K562 (cell line): ENCODE results near the gene UBXN10.

Source experiments
- CTCF ChIP-seq, 3 experiments: IDR thresholded peaks in 2 of 3; conservative IDR thresholded peaks in 1 of 3; 2 replicates each; pipeline ENCODE4 v1.5.1; 2011 to 2012; ENCODE audit warnings: low read length in 3 of 3, mild to moderate bottlenecking in 3 of 3, control low read depth in 2 of 3, improper control_type of control experiment in 1 of 3, inconsistent platforms in 1 of 3, low read depth in 1 of 3, mixed read lengths in 1 of 3, moderate library complexity in 1 of 3; ENCODE audit not compliant: insufficient read depth in 2 of 3
- EHMT2 ChIP-seq: fragments of 450-650 bp; IDR thresholded peaks from 2 replicates; pipeline ENCODE4 v1.6.1; 2018; ENCODE audit warnings: antibody characterized with exemption
- JUNB ChIP-seq: fragments of 450-650 bp; formaldehyde crosslinking; conservative IDR thresholded peaks from 2 replicates; pipeline ENCODE4 v1.4.0; 2020; ENCODE audit warnings: mild to moderate bottlenecking
- NR2C2 ChIP-seq, 2 experiments: fragments of 200-800 bp in 1 of 2; sonication (Bioruptor generic) in 1 of 2; sonication (generic) in 1 of 2; formaldehyde crosslinking in 1 of 2; IDR thresholded peaks; 2 replicates each; pipeline versions ENCODE4 v1.6.1 to v1.8.0; 2016 to 2022; ENCODE audit warnings: mild to moderate bottlenecking in 1 of 2, missing compliant biosample characterization in 1 of 2, missing genetic modification characterization in 1 of 2, missing genetic modification reagents in 1 of 2
- POLR2A ChIP-seq: fragments of 450-650 bp; conservative IDR thresholded peaks from 2 replicates; pipeline ENCODE4 v1.6.1; 2016
- POLR2AphosphoS5 ChIP-seq: IDR thresholded peaks from 2 replicates; pipeline ENCODE4 v1.6.1; 2011; ENCODE audit warnings: mild to moderate bottlenecking, low read depth, low read length, moderate library complexity; ENCODE audit not compliant: control insufficient read depth, insufficient read depth
- RAD21 ChIP-seq, 2 experiments: fragments of 250-450 bp in 1 of 2; fragments of 450-650 bp in 1 of 2; sonication (Bioruptor Pico) in 1 of 2; formaldehyde crosslinking in 1 of 2; IDR thresholded peaks in 1 of 2; conservative IDR thresholded peaks in 1 of 2; 2 replicates each; pipeline versions ENCODE4 v1.4.0 to v1.8.0; 2020 to 2022; ENCODE audit warnings: mild to moderate bottlenecking in 2 of 2, moderate library complexity in 1 of 2
- TCF3 ChIP-seq: sonication (generic); formaldehyde crosslinking; IDR thresholded peaks from 2 replicates; pipeline ENCODE4 v1.4.0; 2020; ENCODE audit warnings: mild to moderate bottlenecking, missing genetic modification reagents
- YY1 ChIP-seq, 3 experiments: IDR thresholded peaks; 2 replicates each; pipeline ENCODE4 v1.6.1; 2011; ENCODE audit warnings: low read length in 2 of 3, mild to moderate bottlenecking in 2 of 3, moderate library complexity in 2 of 3, borderline replicate concordance in 1 of 3, control low read depth in 1 of 3, low read depth in 1 of 3; ENCODE audit not compliant: insufficient read depth in 3 of 3, insufficient replicate concordance in 2 of 3, control insufficient read depth in 1 of 3, insufficient read length in 1 of 3; ENCODE audit errors: extremely low read depth in 1 of 3
- ZMIZ1 ChIP-seq, 2 experiments: fragments of 150-350 bp in 1 of 2; IDR thresholded peaks; 2 replicates each; pipeline ENCODE4 v1.6.1; 2012 to 2016; ENCODE audit warnings: low read depth in 2 of 2, low read length in 2 of 2, mild to moderate bottlenecking in 1 of 2, moderate library complexity in 1 of 2
- ZNF282 ChIP-seq: sonication (generic); formaldehyde crosslinking; IDR thresholded peaks from 2 replicates; pipeline ENCODE4 v1.8.1; 2023; ENCODE audit warnings: missing genetic modification reagents
- ZNF785 ChIP-seq: fragments of 250-450 bp; sonication (Bioruptor Pico); IDR thresholded peaks from 2 replicates; pipeline ENCODE4 v1.4.0; 2020; ENCODE audit warnings: mild to moderate bottlenecking

DNA sequence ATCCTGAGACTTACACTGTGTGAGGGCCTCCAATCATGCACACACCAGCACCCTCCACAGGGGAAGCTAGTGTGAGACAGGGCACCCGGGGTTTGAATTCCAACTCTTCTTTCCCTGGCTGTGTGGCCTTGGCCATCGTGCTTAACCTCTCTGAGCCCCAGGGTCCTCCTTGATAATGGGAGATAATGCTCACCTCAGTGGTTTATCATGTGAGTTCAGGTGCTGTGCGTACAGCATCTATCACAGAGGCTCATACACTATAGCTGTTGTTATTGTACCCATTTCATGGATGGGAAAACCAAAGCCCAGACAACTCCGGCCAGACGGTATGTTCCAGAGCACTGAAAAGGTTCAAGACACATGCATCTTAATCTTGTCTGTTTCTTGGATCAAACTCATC is 16.0 kb upstream of the UBXN10 start:
- TF ChIP-seq ZMIZ1 (IDR thresholded peaks at IDR 0.05; ENCODE audit: low read depth in 2 of 2, low read length in 2 of 2) = no peak
- no peak for TF ChIP-seq YY1 (IDR thresholded peaks at IDR 0.05; ENCODE audit: borderline replicate concordance in 1 of 3, control insufficient read depth in 1 of 3, extremely low read depth in 1 of 3, insufficient read depth in 3 of 3, insufficient read length in 1 of 3, insufficient replicate concordance in 2 of 3, low read depth in 1 of 3, low read length in 2 of 3)
- TF ChIP-seq NR2C2 (CRISPR knock-in tag; IDR thresholded peaks at IDR 0.05) = no peak
- no peak for TF ChIP-seq NR2C2 (tag; IDR thresholded peaks at IDR 0.05)
- no peak for TF ChIP-seq POLR2AphosphoS5
- TF ChIP-seq EHMT2 = no peak
- TF ChIP-seq RAD21 (CRISPR knock-in tag; conservative IDR thresholded peaks at IDR 0.05 in 1 of 2, IDR thresholded peaks at IDR 0.05 in 1 of 2) = no peak
- no peak for TF ChIP-seq JUNB (CRISPR knock-in tag)
- TF ChIP-seq TCF3 (CRISPR knock-in tag) = no peak
- no peak for TF ChIP-seq POLR2A
- TF ChIP-seq ZNF785 = no peak
- TF ChIP-seq CTCF (IDR thresholded peaks at IDR 0.05 in 2 of 3, conservative IDR thresholded peaks at IDR 0.05 in 1 of 3; ENCODE audit: insufficient read depth in 2 of 3, low read depth in 1 of 3, low read length in 3 of 3) = no peak
- no peak for TF ChIP-seq ZNF282 (CRISPR knock-in tag)
